Motor neuron (in vitro differentiated cells): ENCODE measurements around the gene TEX19. TPM values are rescaled to one million over a fixed set of nuclear protein-coding genes. Genes with fewer than 3 reads are reported as not detected.
A peak's percentile ranks its signal among the peaks of the same experiment; 100 is the strongest.

ENCODE experiments used
- ATAC-seq, 8 experiments: fragments of 200-7000 bp; cut with Tn5 transposase; replicated peaks in 6 of 8; 2 replicates each; pipeline ENCODE4 v1.8.0; 2021; ENCODE audit warnings: mild to moderate bottlenecking in 8 of 8, moderate library complexity in 8 of 8
- H3K27ac ChIP-seq, 2 donors: fragments of 250-450 bp; sonication (Bioruptor Pico); 2 replicates each; pipeline ENCODE4 v1.9.0; 2021; ENCODE audit warnings: antibody characterized with exemption in 2 of 2, mild to moderate bottlenecking in 2 of 2, moderate library complexity in 1 of 2
- H3K4me1 ChIP-seq, 2 donors: fragments of 250-450 bp; sonication (Bioruptor Pico); replicated peaks in 1 of 2; 2 replicates each; pipeline ENCODE4 v1.6.1; 2021; ENCODE audit warnings: antibody characterized with exemption in 2 of 2, mild to moderate bottlenecking in 2 of 2, moderate library complexity in 1 of 2
- H3K4me3 ChIP-seq, 5 donors: fragments of 250-450 bp; sonication (Bioruptor Pico); 2 replicates each; pipeline ENCODE4 v1.9.0; 2021; ENCODE audit warnings: antibody characterized with exemption in 5 of 5, mild to moderate bottlenecking in 5 of 5, moderate library complexity in 4 of 5
- WGBS, 10 experiments: fragments of 450-650 bp; shearing (Covaris generic); methylation state at CpG; one replicate each; pipeline ENCODE4 v1.0.0; 2022; 5-methylcytosine and 5-hydroxymethylcytosine counted together
- in situ Hi-C, 9 experiments: fragments of 400-800 bp; cut with MboI; loops; one replicate each; pipeline ENCODE4 v1.15.0; 2021; ENCODE audit warnings: low sequenced_read_pairs in 9 of 9, low pct_unique_long_range_greater_than_20kb in 2 of 9; ENCODE audit not compliant: unreplicated experiment in 9 of 9
- total RNA-seq, 8 experiments: library from RNA; unstranded; fragments of 300-600 nt; gene quantifications; 2 replicates each; pipeline versions ENCODE4 v1.2.3 to v1.2.4, GENCODE V29; 2022

The TEX19 gene
- total RNA-seq, 8 experiments from 2014 or later, result 0.14 to 0.63 (median 0.25) TPM; not detected in 3

- in situ Hi-C loops, result no loop called here
- H3K4me3 ChIP-seq, result no peak overlapping the region
- H3K27ac ChIP-seq, result no peak overlapping the region
- WGBS, 10 experiments, result 57 to 100% (median 68%) methylated on average over 2 to 5 of the region's 18 CpGs; no CpG with 5 or more reads in 7 of the 10 experiments
- no peak for ATAC-seq
- H3K4me1 ChIP-seq, result peaks cover 25 to 27% of the 10 kb centered on the region in 2 donors
Observed at GRCh38 chr17:82383411-82383810, 24.4 kb downstream of the TEX19 start.

- in situ Hi-C loops, result no loop called here
- H3K4me3 ChIP-seq, result no peak overlapping the region
- H3K4me1 ChIP-seq, result peaks cover 25 to 27% of the 10 kb centered on the region in 2 donors
- no peak for ATAC-seq
- no CpG with 5 or more reads among the region's 22 CpGs for WGBS, 10 experiments
- no peak overlapping the region for H3K27ac ChIP-seq
Observed at GRCh38 chr17:82384051-82384729, 25.1 kb downstream of the TEX19 start.

- no peak overlapping the region for H3K27ac ChIP-seq
- ATAC-seq, result peak in 1 of 8 experiments; percentile 3
- in situ Hi-C loops, result no loop called here
- no peak overlapping the region for H3K4me3 ChIP-seq
- WGBS, 10 experiments, result 53% methylated on average over 7 of the region's 26 CpGs; no CpG with 5 or more reads in 9 of the 10 experiments
- peaks cover 20 to 23% of the 10 kb centered on the region in 2 donors for H3K4me1 ChIP-seq
Observed at GRCh38 chr17:82384730-82385481, 25.9 kb downstream of the TEX19 start.

- in situ Hi-C loops, result no loop called here
- ATAC-seq, result peak in 5 of 8 experiments; percentile 28 to 50 (median 42)
- peak overlapping the region in 1 of 2 donors; percentile 53 for H3K27ac ChIP-seq
- H3K4me1 ChIP-seq, result peaks cover 17 to 23% of the 10 kb centered on the region in 2 donors
- no CpG with 5 or more reads among the region's 26 CpGs for WGBS, 10 experiments
- no peak overlapping the region for H3K4me3 ChIP-seq
Observed at GRCh38 chr17:82385559-82386254, 26.7 kb downstream of the TEX19 start.

- 10% methylated on average over 2 of the region's 17 CpGs; no CpG with 5 or more reads in 9 of the 10 experiments for WGBS, 10 experiments
- Histone ChIP-seq H3K4me3 (no peak overlapping the region), H3K4me1 (peaks cover 17 to 23% of the 10 kb centered on the region in 2 donors), H3K27ac (no peak overlapping the region)
- in situ Hi-C loops, result no loop called here
- peak; percentile 30 to 91 (median 76) for ATAC-seq
Observed at GRCh38 chr17:82386255-82386831, 27.3 kb downstream of the TEX19 start.

- WGBS, 10 experiments, result 0 to 67% (median 40%) methylated on average over 1 to 12 of the region's 38 CpGs; no CpG with 5 or more reads in 5 of the 10 experiments
- ATAC-seq, result peak in 3 of 8 experiments; percentile 2 to 63 (median 2)
- in situ Hi-C loops, result no loop called here
- Histone ChIP-seq H3K4me1 (peaks cover 17 to 23% of the 10 kb centered on the region in 2 donors), H3K27ac (no peak overlapping the region), H3K4me3 (no peak overlapping the region)
Observed at GRCh38 chr17:82386881-82387704, 28.0 kb downstream of the TEX19 start.

- no peak overlapping the region for H3K27ac ChIP-seq
- H3K4me1 ChIP-seq, result peaks cover 17 to 23% of the 10 kb centered on the region in 2 donors
- no peak overlapping the region for H3K4me3 ChIP-seq
- 68 to 74% methylated on average over 2 to 3 of the region's 3 CpGs; no CpG with 5 or more reads in 8 of the 10 experiments for WGBS, 10 experiments
- in situ Hi-C loops, result no loop called here
- ATAC-seq, result no peak
Observed at GRCh38 chr17:82387705-82388106, 28.7 kb downstream of the TEX19 start.

GRCh38 chr17:82388223-82388921 is 29.3 kb downstream of the TEX19 start:
- in situ Hi-C loops, result no loop called here
- H3K27ac ChIP-seq, result no peak overlapping the region
- ATAC-seq, result peak in 6 of 8 experiments; percentile 7 to 54 (median 12)
- no peak overlapping the region for H3K4me3 ChIP-seq
- WGBS, 10 experiments, result 83 to 100% (median 83%) methylated on average over 1 of the region's 34 CpGs; no CpG with 5 or more reads in 7 of the 10 experiments
- H3K4me1 ChIP-seq, result peaks cover 17 to 23% of the 10 kb centered on the region in 2 donors

- 80 to 100% (median 89%) methylated on average over 2 to 6 of the region's 21 CpGs; no CpG with 5 or more reads in 6 of the 10 experiments for WGBS, 10 experiments
- H3K4me1 ChIP-seq, result peaks cover 14 to 18% of the 10 kb centered on the region in 2 donors
- no peak overlapping the region for H3K4me3 ChIP-seq
- in situ Hi-C loops, result no loop called here
- no peak overlapping the region for H3K27ac ChIP-seq
- no peak for ATAC-seq
Observed at GRCh38 chr17:82388922-82389283, 29.9 kb downstream of the TEX19 start.

GRCh38 chr17:82389379-82389778 is 30.3 kb downstream of the TEX19 start:
- Histone ChIP-seq H3K4me3 (no peak overlapping the region), H3K4me1 (peaks cover 14 to 18% of the 10 kb centered on the region in 2 donors), H3K27ac (no peak overlapping the region)
- WGBS, 10 experiments, result 0 to 100% (median 87%) methylated on average over 1 to 4 of the region's 10 CpGs; no CpG with 5 or more reads in 4 of the 10 experiments
- no peak for ATAC-seq
- in situ Hi-C loops, result no loop called here

GRCh38 chr17:82390015-82390859 is 31.2 kb downstream of the TEX19 start:
- in situ Hi-C loops, result no loop called here
- WGBS, 10 experiments, result 86 to 100% (median 97%) methylated on average over 1 to 18 of the region's 34 CpGs; no CpG with 5 or more reads in 4 of the 10 experiments
- Histone ChIP-seq H3K4me3 (no peak overlapping the region), H3K4me1 (peaks cover 9 to 11% of the 10 kb centered on the region in 2 donors), H3K27ac (no peak overlapping the region)
- no peak for ATAC-seq
